ENCODE measurements around the gene PPP1R8. TPM values are rescaled to one million over a fixed set of nuclear protein-coding genes. Genes with fewer than 3 reads are reported as not detected.
"Not testable (repeated sequence)": the region's sequence is repeated elsewhere in the genome, so short reads cannot be mapped to it uniquely, and the experiment has no call there.

The PPP1R8 gene
- total and polyA plus RNA-seq, 8 donors: 0.58 to 40.0 (median 22.3) TPM

DNA sequence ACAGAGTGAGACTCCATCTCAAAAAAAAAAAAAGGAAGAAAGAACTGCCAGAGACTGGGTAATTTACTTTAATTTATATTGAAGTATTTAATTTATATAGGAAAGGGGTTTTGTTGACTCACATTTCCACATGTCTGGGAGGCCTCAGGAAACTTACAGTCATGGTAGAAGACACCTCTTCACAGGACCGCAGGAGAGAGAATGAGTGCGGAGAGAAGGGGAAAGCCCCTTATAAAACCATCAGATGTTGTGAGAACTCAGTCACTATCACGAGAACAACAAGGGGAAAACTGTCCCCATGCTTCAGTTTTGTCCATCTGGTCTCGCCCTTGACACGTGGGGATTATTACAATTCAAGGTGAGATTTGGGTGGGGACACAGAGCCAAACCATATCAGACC is 25.8 kb upstream of the PPP1R8 start:
- Histone ChIP-seq H3K4me1 (no peaks in the 10 kb centered on the region), H3K27ac (no peak overlapping the region), H3K27me3 (no peaks in the 10 kb centered on the region), H3K9me3 (no peaks in the 10 kb centered on the region), H3K4me3 (no peak overlapping the region), H3K36me3 (peaks cover 42 to 93% (median 82%) of the 10 kb centered on the region in 4 donors)
- no peak for DNase-seq
- intact Hi-C loops (cut with DNase I; ENCODE audit: low total_unique reads): no loop called here
- 82 to 93% (median 86%) methylated on average over 5 of the region's 5 CpGs for WGBS, 5 donors
- TF ChIP-seq, protein P1, sequence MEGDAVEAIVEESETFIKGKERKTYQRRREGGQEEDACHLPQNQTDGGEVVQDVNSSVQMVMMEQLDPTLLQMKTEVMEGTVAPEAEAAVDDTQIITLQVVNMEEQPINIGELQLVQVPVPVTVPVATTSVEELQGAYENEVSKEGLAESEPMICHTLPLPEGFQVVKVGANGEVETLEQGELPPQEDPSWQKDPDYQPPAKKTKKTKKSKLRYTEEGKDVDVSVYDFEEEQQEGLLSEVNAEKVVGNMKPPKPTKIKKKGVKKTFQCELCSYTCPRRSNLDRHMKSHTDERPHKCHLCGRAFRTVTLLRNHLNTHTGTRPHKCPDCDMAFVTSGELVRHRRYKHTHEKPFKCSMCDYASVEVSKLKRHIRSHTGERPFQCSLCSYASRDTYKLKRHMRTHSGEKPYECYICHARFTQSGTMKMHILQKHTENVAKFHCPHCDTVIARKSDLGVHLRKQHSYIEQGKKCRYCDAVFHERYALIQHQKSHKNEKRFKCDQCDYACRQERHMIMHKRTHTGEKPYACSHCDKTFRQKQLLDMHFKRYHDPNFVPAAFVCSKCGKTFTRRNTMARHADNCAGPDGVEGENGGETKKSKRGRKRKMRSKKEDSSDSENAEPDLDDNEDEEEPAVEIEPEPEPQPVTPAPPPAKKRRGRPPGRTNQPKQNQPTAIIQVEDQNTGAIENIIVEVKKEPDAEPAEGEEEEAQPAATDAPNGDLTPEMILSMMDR (IDR thresholded peaks at IDR 0.05): no peak
- no peak for TF ChIP-seq POLR2AphosphoS5 (IDR thresholded peaks at IDR 0.05)
- TF ChIP-seq EP300 (IDR thresholded peaks at IDR 0.05): no peak
- TF ChIP-seq POLR2A (IDR thresholded peaks at IDR 0.05): no peak

DNA sequence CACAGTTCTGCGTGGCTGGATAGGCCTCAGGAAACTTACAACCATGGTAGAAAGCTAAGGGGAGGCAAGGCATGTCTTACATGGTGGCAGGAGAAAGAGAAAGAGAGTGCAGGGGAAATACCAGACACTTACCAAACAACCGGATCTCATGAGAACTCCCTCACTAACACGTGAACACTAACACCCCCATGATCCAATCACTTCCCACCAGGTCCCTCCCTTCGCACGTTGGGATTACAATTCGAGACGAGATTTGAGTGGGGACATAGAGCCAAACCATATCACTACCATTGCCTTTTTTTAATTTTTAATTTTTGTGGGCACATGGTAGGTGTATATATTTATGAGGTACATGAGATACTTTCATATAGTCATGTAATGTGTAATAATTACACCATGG is 23.8 kb upstream of the PPP1R8 start:
- intact Hi-C loops (cut with DNase I; ENCODE audit: low total_unique reads): no loop called here
- WGBS, 5 donors: 91 to 97% (median 93%) methylated on average over 7 of the region's 7 CpGs
- Histone ChIP-seq H3K4me1 (no peaks in the 10 kb centered on the region), H3K27ac (no peak overlapping the region), H3K4me3 (no peak overlapping the region), H3K27me3 (no peaks in the 10 kb centered on the region), H3K9me3 (no peaks in the 10 kb centered on the region), H3K36me3 (peaks cover 29 to 90% (median 80%) of the 10 kb centered on the region in 4 donors)
- no peak for DNase-seq
- TF ChIP-seq, protein P1 (IDR thresholded peaks at IDR 0.05): no peak
- TF ChIP-seq POLR2AphosphoS5 (IDR thresholded peaks at IDR 0.05) (no peak), POLR2A (IDR thresholded peaks at IDR 0.05) (no peak), EP300 (IDR thresholded peaks at IDR 0.05) (no peak)

DNA sequence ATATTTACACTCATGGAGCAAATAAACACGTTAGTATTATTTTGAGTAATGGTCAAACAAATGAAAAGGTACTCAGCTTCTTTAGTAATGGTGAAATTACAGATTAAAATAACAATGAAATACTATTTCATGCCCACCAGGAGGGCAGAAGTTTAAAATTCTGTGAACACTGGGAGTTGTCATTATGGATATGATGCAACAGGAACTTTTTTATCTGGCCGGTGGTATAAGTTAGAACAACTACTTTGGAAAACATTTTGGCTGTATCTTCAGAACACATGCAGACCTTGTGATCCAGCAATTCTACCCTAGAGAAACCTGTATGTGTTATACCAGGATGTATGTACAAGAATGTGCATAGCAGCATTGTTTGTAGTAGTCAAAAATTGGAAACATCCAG is 23.2 kb upstream of the PPP1R8 start:
- Histone ChIP-seq H3K27me3 (no peaks in the 10 kb centered on the region), H3K27ac (no peak overlapping the region), H3K36me3 (peaks cover 25 to 90% (median 80%) of the 10 kb centered on the region in 4 donors), H3K4me3 (no peak overlapping the region), H3K9me3 (no peaks in the 10 kb centered on the region), H3K4me1 (no peaks in the 10 kb centered on the region)
- intact Hi-C loops (cut with DNase I; ENCODE audit: low total_unique reads): no loop called here
- TF ChIP-seq EP300 (IDR thresholded peaks at IDR 0.05) (no peak), POLR2AphosphoS5 (IDR thresholded peaks at IDR 0.05) (no peak), POLR2A (IDR thresholded peaks at IDR 0.05) (no peak)
- 67 to 78% (median 76%) methylated on average over 2 of the region's 2 CpGs for WGBS, 5 donors
- DNase-seq: no peak

DNA sequence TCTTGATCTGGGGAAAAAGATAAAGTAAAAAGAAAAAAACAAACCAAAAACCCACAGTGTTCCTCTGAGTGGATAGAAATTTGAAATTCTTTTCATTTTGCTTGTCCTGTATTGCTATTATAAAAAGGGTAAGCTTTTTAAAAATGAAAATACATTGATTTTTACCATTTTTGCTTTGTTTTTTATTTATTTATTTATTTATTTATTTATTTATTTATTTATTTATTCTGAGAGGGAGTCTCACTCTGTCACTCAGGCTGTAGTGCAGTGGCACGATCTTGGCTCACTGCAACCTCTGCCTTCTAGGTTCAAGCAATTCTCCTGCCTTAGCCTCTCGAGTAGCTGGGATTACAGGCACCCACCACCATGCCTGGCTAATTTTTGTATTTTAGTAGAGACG is 22.5 kb upstream of the PPP1R8 start:
- H3K36me3 ChIP-seq: peaks cover 29 to 90% (median 80%) of the 10 kb centered on the region in 4 donors
- H3K27me3 ChIP-seq; H3K4me1 ChIP-seq; H3K4me3 ChIP-seq; H3K27ac ChIP-seq; intact Hi-C loops (cut with DNase I; ENCODE audit: low total_unique reads); DNase-seq; H3K9me3 ChIP-seq: not testable (repeated sequence)
- 91 to 100% (median 96%) methylated on average over 3 of the region's 3 CpGs for WGBS, 5 donors

DNA sequence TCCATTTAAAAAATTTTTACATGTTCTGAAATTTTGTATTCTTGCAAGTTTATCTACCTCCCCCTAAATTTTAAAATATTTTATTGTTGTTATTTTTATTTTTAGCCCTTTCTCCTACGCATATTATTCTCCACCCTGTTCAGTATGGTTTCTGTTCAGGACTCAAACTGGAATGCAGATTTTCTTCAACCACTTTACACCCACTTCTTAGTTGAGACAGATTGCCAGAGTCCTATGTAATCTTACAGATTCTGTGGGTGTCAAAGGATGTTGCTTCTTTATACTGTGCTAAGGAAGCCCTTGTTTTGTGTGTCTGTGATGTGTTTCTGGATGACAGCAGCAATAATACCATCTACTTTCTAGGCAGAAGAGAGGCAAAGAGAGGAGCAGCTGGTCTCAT is 20.7 kb upstream of the PPP1R8 start:
- H3K36me3 ChIP-seq: peaks cover 37 to 89% (median 80%) of the 10 kb centered on the region in 4 donors
- no peak for TF ChIP-seq POLR2AphosphoS5 (IDR thresholded peaks at IDR 0.05)
- TF ChIP-seq, protein P1 (IDR thresholded peaks at IDR 0.05): no peak
- TF ChIP-seq EP300 (IDR thresholded peaks at IDR 0.05): no peak
- no peak for TF ChIP-seq POLR2A (IDR thresholded peaks at IDR 0.05)
- no peak overlapping the region for H3K4me3 ChIP-seq
- H3K9me3 ChIP-seq: no peaks in the 10 kb centered on the region
- DNase-seq: no peak
- intact Hi-C loops (cut with DNase I; ENCODE audit: low total_unique reads): no loop called here
- no peaks in the 10 kb centered on the region for H3K27me3 ChIP-seq
- no peaks in the 10 kb centered on the region for H3K4me1 ChIP-seq
- no peak overlapping the region for H3K27ac ChIP-seq
- 92 to 97% (median 95%) methylated on average over 1 of the region's 1 CpG for WGBS, 5 donors

Measured in stomach (tissue), 9 donors.